22Rv1 (cell line): ENCODE data around the gene TEK.

ENCODE experiments used
- H3K27ac ChIP-seq: fragments of 450-650 bp; 2 replicates; pipeline ENCODE4 v1.5.1; 2017
- CTCF ChIP-seq: fragments of 450-650 bp; IDR thresholded peaks from 2 replicates; pipeline ENCODE4 v1.5.1; 2017; ENCODE audit warnings: mild to moderate bottlenecking
- ZFX ChIP-seq: fragments of 450-650 bp; IDR thresholded peaks from 2 replicates; pipeline ENCODE4 v1.6.1; 2017; ENCODE audit warnings: antibody characterized with exemption, borderline replicate concordance

The TEK gene

GRCh38 chr9:27176971-27177370 lies 67.9 kb downstream of the TEK start:
- H3K27ac ChIP-seq = no peak overlapping the region
- TF ChIP-seq ZFX (no peak), CTCF (no peak)

- no peak overlapping the region for H3K27ac ChIP-seq
- TF ChIP-seq CTCF = no peak
- TF ChIP-seq ZFX = no peak
Measured at GRCh38 chr9:27179245-27179865, 70.3 kb downstream of the TEK start.

GRCh38 chr9:27181381-27181780 lies 72.4 kb downstream of the TEK start:
- no peak for TF ChIP-seq ZFX
- TF ChIP-seq CTCF = no peak
- H3K27ac ChIP-seq = no peak overlapping the region

- no peak overlapping the region for H3K27ac ChIP-seq
- no peak for TF ChIP-seq CTCF
- no peak for TF ChIP-seq ZFX
Measured at GRCh38 chr9:27182421-27182820, 73.4 kb downstream of the TEK start.

GRCh38 chr9:27183131-27183530 lies 74.1 kb downstream of the TEK start:
- TF ChIP-seq ZFX (no peak), CTCF (no peak)
- no peak overlapping the region for H3K27ac ChIP-seq

- H3K27ac ChIP-seq = no peak overlapping the region
Measured at GRCh38 chr9:27183701-27184100, 74.7 kb downstream of the TEK start.

More at GRCh38 chr9:27183701-27184100, 74.7 kb downstream of the TEK start:
- TF ChIP-seq ZFX = no peak
- no peak for TF ChIP-seq CTCF
